CD4-positive, alpha-beta memory T cell (primary cell): ENCODE measurements around the gene SOX6. TPM values are rescaled to one million over a fixed set of nuclear protein-coding genes. Genes with fewer than 3 reads are reported as not detected.
"Not testable (repeated sequence)": the region's sequence is repeated elsewhere in the genome, so short reads cannot be mapped to it uniquely, and the experiment has no call there.

ENCODE experiments used
- CTCF ChIA-PET: fragments of 350-600 bp; sonication (Branson Sonifier 250); formaldehyde crosslinking; loops from one replicate; lab custom pipeline; 2021; ENCODE audit warnings: inconsistent platforms; ENCODE audit not compliant: partially characterized antibody; lab: Charles Lee
- POLR2A ChIA-PET: fragments of 350-600 bp; sonication (Branson Sonifier 250); formaldehyde crosslinking; loops from one replicate; lab custom pipeline; 2021; ENCODE audit not compliant: partially characterized antibody; lab: Charles Lee
- DNase-seq, 5 donors: peaks; one replicate each; pipeline versions ENCODE4 v3.0.0 to v3.0.0-alpha.2; 2020 to 2022; ENCODE audit warnings: mixed read lengths in 1 of 5
- H3K27ac ChIP-seq: one replicate; pipeline ENCODE4 v1.7.0; 2013; ENCODE audit warnings: low read depth, low read length
- H3K27me3 ChIP-seq: 2 replicates; pipeline ENCODE4 v1.7.0; 2013; ENCODE audit warnings: mild to moderate bottlenecking, low read length, moderate library complexity; ENCODE audit not compliant: insufficient read depth
- H3K36me3 ChIP-seq: 2 replicates; pipeline ENCODE4 v1.7.0; 2013; ENCODE audit warnings: mild to moderate bottlenecking, low read length, moderate library complexity; ENCODE audit not compliant: insufficient read depth
- H3K4me1 ChIP-seq: 2 replicates; pipeline ENCODE4 v1.7.0; 2013; ENCODE audit warnings: mild to moderate bottlenecking, low read length, moderate library complexity; ENCODE audit not compliant: insufficient read depth
- H3K4me3 ChIP-seq, 2 donors: one replicate each; pipeline ENCODE4 v1.7.0; 2013; ENCODE audit warnings: low read length in 2 of 2, mild to moderate bottlenecking in 1 of 2
- H3K9me3 ChIP-seq, 2 donors: one replicate each; pipeline ENCODE4 v1.7.0; 2013; ENCODE audit warnings: low read length in 2 of 2, control low read depth in 1 of 2; ENCODE audit not compliant: control insufficient read depth in 1 of 2
- H3K27ac Mint-ChIP-seq, 7 donors: one replicate each; pipeline ENCODE4 v1.8.0; 2020 to 2021; ENCODE audit warnings: mixed read lengths in 7 of 7, mild to moderate bottlenecking in 6 of 7, inconsistent platforms in 3 of 7, moderate library complexity in 3 of 7
- H3K27me3 Mint-ChIP-seq, 2 donors: one replicate each; pipeline ENCODE4 v1.8.0; 2020 to 2021; ENCODE audit warnings: mixed read lengths in 2 of 2
- H3K36me3 Mint-ChIP-seq, 2 donors: one replicate each; pipeline ENCODE4 v1.8.0; 2020 to 2021; ENCODE audit warnings: mixed read lengths in 2 of 2, inconsistent platforms in 1 of 2, mild to moderate bottlenecking in 1 of 2
- H3K4me1 Mint-ChIP-seq, 4 donors: one replicate each; pipeline ENCODE4 v1.8.0; 2020 to 2021; ENCODE audit warnings: mixed read lengths in 4 of 4, mild to moderate bottlenecking in 1 of 4
- H3K4me3 Mint-ChIP-seq, 8 donors: one replicate each; pipeline ENCODE4 v1.8.0; 2020 to 2021; ENCODE audit warnings: mixed read lengths in 8 of 8, mild to moderate bottlenecking in 7 of 8, moderate library complexity in 6 of 8, inconsistent platforms in 3 of 8
- H3K9me3 Mint-ChIP-seq, 8 donors: one replicate each; pipeline ENCODE4 v1.8.0; 2020 to 2021; ENCODE audit warnings: mixed read lengths in 8 of 8, mild to moderate bottlenecking in 5 of 8, inconsistent platforms in 3 of 8, moderate library complexity in 1 of 8
- intact Hi-C: fragments of 100-400 bp; cut with micrococcal nuclease; formaldehyde crosslinking; loops from one replicate; pipeline ENCODE4 v1.15.1; 2023
- polyA plus RNA-seq, 2 donors: library from polyadenylated mRNA; unstranded; fragments of 300-500 nt; fragmentation: Illumina TruSeq; gene quantifications; one replicate each; pipeline ENCODE4 v1.2.3, GENCODE V29; 2021
- total RNA-seq, 2 experiments: library from RNA; stranded (reverse); gene quantifications; one replicate each; pipeline ENCODE4 v1.2.3, GENCODE V29; 2021

SOX6 gene
- total and polyA plus RNA-seq, 4 experiments from 2014 or later: not detected

DNA sequence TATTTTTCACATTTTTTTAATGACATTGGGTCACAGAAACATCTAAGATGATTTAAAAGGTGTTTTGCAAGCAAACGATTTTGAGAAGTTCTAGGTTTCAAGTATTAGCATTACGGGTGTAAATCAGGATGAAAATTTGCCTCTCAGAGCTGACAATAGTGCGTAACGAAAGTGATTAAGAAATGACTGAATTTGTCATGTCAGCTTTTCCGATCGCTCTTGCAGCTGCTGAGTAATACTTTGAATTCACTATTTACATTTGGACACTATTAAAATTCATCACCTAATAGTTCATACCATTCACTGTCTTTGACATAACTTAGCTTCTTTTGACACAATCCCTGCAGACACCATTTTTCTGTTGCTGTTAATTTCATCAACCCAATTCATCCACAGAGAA is 205.2 kb downstream of the SOX6 start:
- Histone ChIP-seq H3K9me3 (no peaks in the 10 kb centered on the region), H3K27me3 (no peaks in the 10 kb centered on the region), H3K4me1 (no peaks in the 10 kb centered on the region), H3K27ac (no peak overlapping the region), H3K36me3 (no peaks in the 10 kb centered on the region), H3K4me3 (no peak overlapping the region)
- ChIA-PET CTCF (no interaction called here), POLR2A (no interaction called here)
- H3K36me3 Mint-ChIP-seq: no peaks in the 10 kb centered on the region
- no peak for DNase-seq
- H3K9me3 Mint-ChIP-seq: peaks cover 0 to 20% (median 4%) of the 10 kb centered on the region in 8 donors
- H3K27me3 Mint-ChIP-seq: no peaks in the 10 kb centered on the region
- no peak overlapping the region for H3K4me3 Mint-ChIP-seq
- intact Hi-C loops: no loop called here
- no peak overlapping the region for H3K27ac Mint-ChIP-seq
- H3K4me1 Mint-ChIP-seq: no peaks in the 10 kb centered on the region

DNA sequence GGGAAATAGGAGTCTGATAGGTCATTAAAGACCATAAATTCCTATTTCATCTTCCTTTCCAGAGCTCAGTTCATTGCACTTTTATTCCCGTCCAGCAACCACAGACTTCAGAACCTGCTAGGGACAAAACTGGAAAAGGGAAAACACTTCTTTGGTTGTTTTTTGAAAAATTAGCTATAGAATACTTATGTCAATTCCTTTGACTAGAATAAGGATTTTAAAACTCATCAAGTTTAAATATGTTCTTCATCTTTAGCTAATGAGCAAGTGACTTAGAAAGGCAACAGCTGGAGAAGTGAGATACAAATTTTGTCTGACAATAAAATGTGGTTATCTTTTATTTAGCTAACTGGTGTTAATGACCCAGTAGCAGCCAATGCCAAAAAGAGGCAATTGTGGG is 206.9 kb downstream of the SOX6 start:
- no peaks in the 10 kb centered on the region for H3K27me3 Mint-ChIP-seq
- Histone ChIP-seq H3K9me3 (no peaks in the 10 kb centered on the region), H3K27ac (no peak overlapping the region), H3K27me3 (no peaks in the 10 kb centered on the region), H3K4me1 (no peaks in the 10 kb centered on the region), H3K36me3 (no peaks in the 10 kb centered on the region), H3K4me3 (no peak overlapping the region)
- no peak for DNase-seq
- no peaks in the 10 kb centered on the region for H3K36me3 Mint-ChIP-seq
- POLR2A ChIA-PET: no interaction called here
- no peak overlapping the region for H3K27ac Mint-ChIP-seq
- no peaks in the 10 kb centered on the region for H3K4me1 Mint-ChIP-seq
- H3K9me3 Mint-ChIP-seq: peaks cover 0 to 20% (median 5%) of the 10 kb centered on the region in 8 donors
- intact Hi-C loops: no loop called here
- CTCF ChIA-PET: no interaction called here
- no peak overlapping the region for H3K4me3 Mint-ChIP-seq

DNA sequence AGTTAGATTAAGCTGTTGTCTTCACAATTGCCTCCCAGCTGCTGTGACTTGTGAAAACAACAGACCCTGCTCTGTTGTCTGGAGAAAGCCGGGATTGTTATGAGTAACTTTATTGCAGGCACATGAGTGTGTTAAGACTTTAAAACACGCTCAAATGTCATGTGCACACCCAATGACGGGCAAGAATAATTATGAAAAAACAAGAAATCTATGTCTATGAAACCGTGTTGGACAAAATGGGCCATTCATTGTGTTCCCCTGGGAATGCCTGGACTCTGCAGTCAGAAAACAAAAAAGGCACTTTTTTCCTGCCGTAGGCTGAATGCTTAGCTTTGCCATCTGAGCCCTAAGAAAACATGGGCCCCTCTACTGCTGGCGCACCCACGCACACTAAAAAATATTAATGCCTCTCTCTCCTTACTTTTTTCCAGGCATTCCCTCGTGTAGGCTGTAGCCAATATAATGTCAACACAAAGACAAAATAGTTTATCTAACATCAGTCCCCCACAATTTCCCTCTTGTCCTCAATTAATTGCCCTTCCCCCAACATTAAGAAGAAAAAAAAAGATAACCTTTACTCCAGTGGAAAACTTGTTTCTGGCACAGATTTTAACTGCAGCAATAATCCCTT is 207.9 kb downstream of the SOX6 start:
- no peak for DNase-seq
- no peaks in the 10 kb centered on the region for H3K36me3 Mint-ChIP-seq
- CTCF ChIA-PET: no interaction called here
- intact Hi-C loops: no loop called here
- no peak overlapping the region for H3K27ac Mint-ChIP-seq
- POLR2A ChIA-PET: no interaction called here
- no peaks in the 10 kb centered on the region for H3K27me3 Mint-ChIP-seq
- no peak overlapping the region for H3K4me3 ChIP-seq
- no peaks in the 10 kb centered on the region for H3K4me1 Mint-ChIP-seq
- H3K9me3 Mint-ChIP-seq: peaks cover 0 to 19% (median 10%) of the 10 kb centered on the region in 8 donors
- H3K27me3 ChIP-seq: no peaks in the 10 kb centered on the region
- H3K9me3 ChIP-seq: no peaks in the 10 kb centered on the region
- H3K36me3 ChIP-seq: no peaks in the 10 kb centered on the region
- no peak overlapping the region for H3K27ac ChIP-seq
- no peak overlapping the region for H3K4me3 Mint-ChIP-seq
- H3K4me1 ChIP-seq: no peaks in the 10 kb centered on the region

DNA sequence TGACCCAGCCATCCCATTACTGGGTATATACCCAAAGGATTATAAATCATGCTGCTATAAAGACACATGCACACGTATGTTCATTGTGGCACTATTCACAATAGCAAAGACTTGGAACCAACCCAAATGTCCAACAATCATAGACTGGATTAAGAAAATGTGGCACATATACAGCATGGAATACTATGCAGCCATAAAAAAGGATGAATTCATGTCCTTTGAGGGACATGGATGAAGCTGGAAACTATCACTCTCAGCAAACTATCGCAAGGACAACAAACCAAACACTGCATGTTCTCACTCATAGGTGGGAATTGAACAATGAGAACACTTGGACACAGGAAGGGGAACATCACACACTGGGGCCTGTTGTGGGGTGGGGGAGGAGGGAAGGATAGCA is 209.4 kb downstream of the SOX6 start:
- H3K9me3 ChIP-seq, H3K4me3 ChIP-seq, H3K27me3 ChIP-seq, H3K27me3 Mint-ChIP-seq, H3K4me1 Mint-ChIP-seq, H3K36me3 Mint-ChIP-seq, POLR2A ChIA-PET, H3K4me1 ChIP-seq, DNase-seq, intact Hi-C loops, H3K27ac Mint-ChIP-seq, H3K36me3 ChIP-seq, CTCF ChIA-PET, H3K4me3 Mint-ChIP-seq, H3K27ac ChIP-seq: not testable (repeated sequence)
- peaks cover 0 to 21% (median 8%) of the 10 kb centered on the region in 8 donors for H3K9me3 Mint-ChIP-seq

DNA sequence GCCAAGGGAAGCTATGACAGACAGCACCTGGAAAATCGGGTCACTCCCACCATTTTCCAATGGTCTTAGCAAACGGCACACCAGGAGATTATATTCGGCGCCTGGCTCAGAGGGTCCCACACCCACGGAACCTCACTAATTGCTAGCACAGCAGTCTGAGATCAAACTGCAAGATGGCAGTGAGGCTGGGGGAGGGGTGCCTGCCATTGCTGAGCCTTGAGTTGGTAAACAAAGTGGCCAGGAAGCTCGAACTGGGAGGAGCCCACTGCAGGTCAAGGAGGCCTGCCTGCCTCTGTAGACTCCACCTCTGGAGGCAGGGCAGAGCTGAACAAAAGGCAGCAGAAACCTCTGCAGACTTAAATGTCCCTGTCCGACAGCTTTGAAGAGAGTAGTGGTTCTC is 214.7 kb downstream of the SOX6 start:
- H3K4me3 Mint-ChIP-seq, H3K36me3 Mint-ChIP-seq, intact Hi-C loops, H3K4me3 ChIP-seq, CTCF ChIA-PET, H3K27me3 ChIP-seq, DNase-seq, H3K4me1 Mint-ChIP-seq, POLR2A ChIA-PET, H3K27me3 Mint-ChIP-seq, H3K27ac Mint-ChIP-seq, H3K36me3 ChIP-seq, H3K4me1 ChIP-seq, H3K27ac ChIP-seq, H3K9me3 ChIP-seq: not testable (repeated sequence)
- peaks cover 0 to 20% (median 6%) of the 10 kb centered on the region in 8 donors for H3K9me3 Mint-ChIP-seq

DNA sequence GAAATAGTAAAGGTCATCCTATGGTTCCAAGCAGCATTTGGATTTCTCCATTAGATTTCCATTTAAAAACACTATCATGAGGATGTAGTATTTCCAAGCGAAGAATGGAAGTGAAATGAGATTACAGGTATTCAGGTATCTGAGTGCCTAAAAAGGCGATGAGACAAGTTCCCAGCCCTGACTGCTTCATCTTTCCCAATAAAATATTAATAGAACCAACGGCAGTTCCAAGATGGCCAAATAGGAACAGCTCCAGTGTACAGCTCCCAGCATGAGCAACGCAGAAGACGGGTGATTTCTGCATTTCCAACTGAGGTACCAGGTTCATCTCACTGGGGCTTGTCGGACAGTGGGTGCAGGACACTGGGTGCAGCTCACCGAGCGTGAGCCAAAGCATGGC is 215.2 kb downstream of the SOX6 start:
- H3K27me3 ChIP-seq, H3K27ac Mint-ChIP-seq, H3K4me3 ChIP-seq, CTCF ChIA-PET, H3K4me3 Mint-ChIP-seq, intact Hi-C loops, H3K4me1 Mint-ChIP-seq, H3K27ac ChIP-seq, H3K27me3 Mint-ChIP-seq, H3K36me3 ChIP-seq, H3K36me3 Mint-ChIP-seq, H3K9me3 ChIP-seq, H3K4me1 ChIP-seq, POLR2A ChIA-PET, DNase-seq: not testable (repeated sequence)
- H3K9me3 Mint-ChIP-seq: peaks cover 0 to 21% (median 6%) of the 10 kb centered on the region in 8 donors

DNA sequence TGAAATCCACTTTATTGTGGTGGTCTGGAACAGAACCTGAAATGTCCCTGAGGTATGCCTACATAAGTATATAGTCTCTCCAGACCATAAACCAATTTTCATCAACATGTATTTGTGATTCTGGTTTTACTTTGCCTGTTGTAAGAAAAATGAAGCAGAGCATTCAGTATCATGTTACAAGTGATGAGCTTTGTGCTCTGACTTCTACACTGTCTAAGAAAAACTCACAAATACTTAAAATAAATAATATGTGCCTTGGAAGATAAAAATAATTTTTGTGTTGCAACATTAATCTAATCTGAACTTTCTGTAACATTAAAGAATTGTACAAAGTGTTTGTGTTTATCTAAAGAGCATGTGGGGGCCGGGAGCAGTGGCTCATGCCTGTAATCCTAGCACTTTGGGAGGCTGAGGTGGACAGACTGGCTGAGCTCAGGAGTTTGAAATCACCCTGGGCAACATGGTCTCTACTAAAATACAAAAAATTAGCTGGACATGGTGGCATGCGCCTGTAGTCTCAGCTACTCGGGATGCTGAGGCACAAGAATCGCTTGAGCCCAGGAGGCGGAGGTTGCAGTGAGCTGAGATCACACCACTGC is 219.5 kb downstream of the SOX6 start:
- H3K27me3 ChIP-seq: no peaks in the 10 kb centered on the region
- intact Hi-C loops: no loop called here
- POLR2A ChIA-PET: no interaction called here

More for the DNA sequence above, 219.5 kb downstream of the SOX6 start:
- H3K27ac ChIP-seq: no peak overlapping the region
- Mint-ChIP-seq H3K36me3 (no peaks in the 10 kb centered on the region), H3K27ac (no peak overlapping the region), H3K27me3 (no peaks in the 10 kb centered on the region), H3K9me3 (peaks cover 0 to 20% (median 8%) of the 10 kb centered on the region in 8 donors), H3K4me1 (no peaks in the 10 kb centered on the region), H3K4me3 (no peak overlapping the region)
- no peak overlapping the region for H3K4me3 ChIP-seq
- no peaks in the 10 kb centered on the region for H3K4me1 ChIP-seq
- H3K9me3 ChIP-seq: no peaks in the 10 kb centered on the region
- DNase-seq: no peak
- CTCF ChIA-PET: no interaction called here
- H3K36me3 ChIP-seq: no peaks in the 10 kb centered on the region
